ENCODE results near the gene NOL8.

The NOL8 gene

GRCh38 chr9:92257327-92257726, 67.8 kb downstream of the NOL8 start:
- no peak for DNase-seq

GRCh38 chr9:92254381-92255337, 70.5 kb downstream of the NOL8 start:
- no peak for DNase-seq

- DNase-seq, result no peak
Measured at GRCh38 chr9:92253656-92254055, 71.5 kb downstream of the NOL8 start.

- no peak for DNase-seq
Measured at GRCh38 chr9:92247981-92248380, 77.2 kb downstream of the NOL8 start.
